Fibroblast of mammary gland (primary cell): ENCODE data around the gene CREB5.
A peak's percentile ranks its signal among the peaks of the same experiment; 100 is the strongest.

ENCODE experiments used
- DNase-seq: peaks from one replicate; pipeline ENCODE4 v3.0.0-alpha.2; 2010; ENCODE audit warnings: low read depth
- H3K4me3 ChIP-seq: 2 replicates; pipeline ENCODE4 v1.5.1; 2011; ENCODE audit warnings: low read depth, mild to moderate bottlenecking, low read length, moderate library complexity; ENCODE audit not compliant: control insufficient read depth
- CTCF ChIP-seq: conservative IDR thresholded peaks from 2 replicates; pipeline ENCODE4 v1.5.1; 2011; ENCODE audit warnings: low read depth, low read length, inconsistent platforms; ENCODE audit not compliant: control insufficient read depth, insufficient read depth

CREB5 gene

GRCh38 chr7:28554802-28555471, 142.6 kb downstream of the CREB5 start:
- no peak overlapping the region for H3K4me3 ChIP-seq
- DNase-seq, result no peak
- TF ChIP-seq CTCF, result no peak

- H3K4me3 ChIP-seq, result no peak overlapping the region
- no peak for DNase-seq
- no peak for TF ChIP-seq CTCF
These were observed 143.7 kb downstream of the CREB5 start for GRCh38 chr7:28556025-28556424.

- TF ChIP-seq CTCF, result no peak
- no peak overlapping the region for H3K4me3 ChIP-seq
- DNase-seq, result no peak
These were observed 144.4 kb downstream of the CREB5 start for GRCh38 chr7:28556671-28557070.

GRCh38 chr7:28558236-28558635, 145.9 kb downstream of the CREB5 start:
- H3K4me3 ChIP-seq, result no peak overlapping the region
- no peak for DNase-seq
- no peak for TF ChIP-seq CTCF

- no peak for DNase-seq
- no peak overlapping the region for H3K4me3 ChIP-seq
- TF ChIP-seq CTCF, result no peak
These were observed 148.4 kb downstream of the CREB5 start for GRCh38 chr7:28560767-28561166.

GRCh38 chr7:28564033-28564432, 151.7 kb downstream of the CREB5 start:
- no peak for DNase-seq
- TF ChIP-seq CTCF, result no peak
- no peak overlapping the region for H3K4me3 ChIP-seq

GRCh38 chr7:28564755-28565374, 152.5 kb downstream of the CREB5 start:
- TF ChIP-seq CTCF, result no peak
- DNase-seq, result peak; percentile 76
- H3K4me3 ChIP-seq, result no peak overlapping the region
